ENCODE data around the gene DUS1L.

DUS1L gene

GRCh38 chr17:82012640-82013295 lies 52.8 kb downstream of the DUS1L start:
- no peak for DNase-seq

DNA sequence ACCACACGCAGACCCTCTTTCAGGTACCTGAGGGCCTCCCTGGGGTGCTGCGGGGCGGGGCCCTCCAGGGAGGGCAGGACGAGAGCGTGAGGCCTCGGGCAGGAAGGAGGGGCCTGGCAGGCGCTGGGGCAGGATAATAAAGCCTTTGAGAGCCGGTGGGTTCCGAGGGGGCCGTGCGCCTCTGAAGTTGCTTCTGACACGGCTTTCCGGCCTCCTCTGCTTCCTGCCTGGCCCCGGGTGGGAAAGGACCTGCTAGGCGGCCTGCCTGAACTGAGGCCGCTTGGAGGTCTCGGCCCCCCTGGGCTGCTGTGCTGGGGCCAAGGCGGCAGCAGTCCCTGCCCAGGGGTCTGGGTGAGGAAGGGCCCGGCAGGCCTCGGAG lies 53.4 kb downstream of the DUS1L start:
- no peak for DNase-seq

- no peak for DNase-seq
Observed at GRCh38 chr17:82011617-82012187, 53.9 kb downstream of the DUS1L start.

DNA sequence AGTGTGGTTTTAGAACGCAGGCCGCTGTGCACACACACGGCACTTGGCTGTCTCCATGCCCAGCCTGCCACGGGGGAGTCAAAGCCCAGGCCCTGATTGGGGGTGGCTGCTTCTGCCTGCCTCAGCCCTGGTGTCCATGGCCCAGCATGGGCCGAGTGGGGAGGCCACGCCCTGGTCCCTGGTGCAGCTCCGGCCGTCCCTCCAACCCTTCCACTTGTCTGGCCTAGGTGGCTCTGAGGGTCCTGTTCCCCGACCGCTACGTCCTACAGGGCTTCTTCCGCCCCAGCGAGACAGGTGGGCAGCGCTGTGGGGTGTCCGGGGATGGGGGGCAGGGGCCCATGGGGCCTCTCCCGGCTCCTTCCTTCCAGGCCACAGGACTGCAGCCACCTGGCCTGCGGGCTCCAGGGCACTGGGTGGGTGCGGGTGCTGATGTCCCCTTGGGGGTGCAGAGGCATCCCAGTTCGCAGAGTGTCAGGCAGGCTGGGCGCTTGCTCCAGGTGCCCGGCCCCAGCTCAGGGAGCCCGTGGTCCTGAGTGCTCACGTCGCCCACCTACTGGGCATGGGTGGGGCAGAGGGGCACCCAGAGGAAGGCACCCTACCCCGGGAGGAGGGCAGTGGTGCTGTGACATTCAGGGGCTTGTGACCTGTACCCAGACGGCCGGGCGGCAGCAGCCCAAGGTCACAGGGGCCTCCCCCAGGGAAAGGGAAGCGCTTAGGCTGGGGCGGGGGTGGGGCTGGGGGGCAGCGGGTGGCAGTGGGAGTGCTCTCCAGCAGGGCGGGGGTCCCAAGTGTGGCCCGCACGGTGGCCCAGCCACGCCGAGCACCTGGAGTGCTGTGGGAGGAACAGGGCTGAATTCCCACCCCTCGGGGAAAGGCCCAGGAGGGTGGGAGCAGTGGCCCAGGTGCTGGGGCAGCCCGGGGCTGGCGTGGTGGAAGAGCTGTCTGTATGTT lies 54.8 kb downstream of the DUS1L start:
- DNase-seq, result no peak

DNA sequence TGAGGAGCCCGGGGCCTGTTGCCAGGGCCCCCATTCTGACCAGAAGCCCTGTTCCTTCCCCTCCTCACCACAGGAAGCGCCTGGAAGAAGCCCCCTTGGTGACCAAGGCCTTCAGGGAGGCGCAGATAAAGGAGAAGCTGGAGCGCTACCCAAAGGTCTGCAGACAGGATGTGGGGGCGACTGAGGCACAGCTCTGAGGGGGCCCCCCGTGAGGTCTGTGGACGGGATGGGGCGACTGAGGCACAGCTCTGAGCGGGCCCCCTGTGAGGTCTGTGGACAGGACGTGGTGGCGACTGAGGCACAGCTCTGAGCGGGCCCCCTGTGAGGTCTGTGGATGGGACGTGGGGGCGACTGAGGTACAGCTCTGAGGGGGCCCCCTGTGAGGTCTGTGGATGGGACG lies 56.2 kb downstream of the DUS1L start:
- no peak for DNase-seq

- DNase-seq, result no peak
Observed at GRCh38 chr17:82008941-82009405, 56.6 kb downstream of the DUS1L start.

- no peak for DNase-seq
Observed at GRCh38 chr17:82008258-82008940, 57.2 kb downstream of the DUS1L start.

Data from fibroblast of skin of scalp (primary cell).